Body of pancreas (tissue), 4 donors: ENCODE measurements around the gene AMHR2. TPM values are rescaled to one million over a fixed set of nuclear protein-coding genes. Genes with fewer than 3 reads are reported as not detected.
A peak's percentile ranks its signal among the peaks of the same experiment; 100 is the strongest.

Experiments
- ATAC-seq: fragments of 150-250 bp; one replicate; pipeline ENCODE4 v1.9.1; 2016
- DNase-seq, 4 donors: peaks; one replicate each; pipeline ENCODE4 v3.0.0-alpha.2; 2019
- H3K27ac ChIP-seq, 4 donors: fragments of 200-600 bp; sonication (generic); 1 replicate in 3 of 4; 2 replicates in 1 of 4; pipeline versions ENCODE4 v1.5.1 to v1.6.1; 2016 to 2019; ENCODE audit warnings: mild to moderate bottlenecking in 1 of 4, mixed read lengths in 1 of 4, moderate library complexity in 1 of 4
- H3K27me3 ChIP-seq, 2 donors: fragments of 200-600 bp; sonication (generic); one replicate each; pipeline ENCODE4 v1.6.0; 2016; ENCODE audit warnings: mild to moderate bottlenecking in 1 of 2
- H3K36me3 ChIP-seq, 2 donors: fragments of 200-600 bp; sonication (generic); replicated peaks in 1 of 2; 2 replicates each; pipeline ENCODE4 v1.5.1; 2016; ENCODE audit warnings: low read depth in 2 of 2; ENCODE audit not compliant: insufficient read depth in 1 of 2
- H3K4me1 ChIP-seq: fragments of 200-600 bp; sonication (generic); one replicate; pipeline ENCODE4 v1.6.0; 2016
- H3K4me3 ChIP-seq, 2 donors: fragments of 200-600 bp; sonication (generic); 1 replicate in 1 of 2; 2 replicates in 1 of 2; pipeline ENCODE4 v1.5.1; 2016 to 2019
- H3K9me3 ChIP-seq, 3 donors: fragments of 200-600 bp; sonication (generic); 1 replicate in 2 of 3; 2 replicates in 1 of 3; pipeline ENCODE4 v1.5.1; 2016
- CTCF ChIP-seq, 7 experiments: fragments of 450-650 bp in 4 of 7; fragments of 200-600 bp in 3 of 7; sonication (generic) in 3 of 7; IDR thresholded peaks; one replicate each; pipeline ENCODE4 v1.5.1; 2016 to 2019; ENCODE audit warnings: antibody characterized with exemption in 7 of 7
- POLR2A ChIP-seq, 3 donors: fragments of 450-650 bp; IDR thresholded peaks; one replicate each; pipeline ENCODE4 v1.6.1; 2016; ENCODE audit warnings: antibody characterized with exemption in 3 of 3, mild to moderate bottlenecking in 2 of 3
- WGBS, 2 donors: methylation state at CpG; one replicate each; pipeline ENCODE4 v1.1.5; 2017; 5-methylcytosine and 5-hydroxymethylcytosine counted together
- intact Hi-C: fragments of 100-400 bp; cut with DNase I; formaldehyde crosslinking; loops from one replicate; pipeline ENCODE4 v1.15.1; 2023
- total RNA-seq, 2 donors: library from RNA; depleted of rRNA; stranded (reverse); fragments of >200 nt; gene quantifications; one replicate each; pipeline ENCODE4 v1.1.0, GENCODE V29; 2016

AMHR2 gene
- total RNA-seq, 2 donors from 2014 or later: 2.3 to 10.6 TPM

- ATAC-seq (no peak), DNase-seq (peak in 1 of 4 donors; percentile 6)
- Histone ChIP-seq H3K27ac (no peak overlapping the region), H3K27me3 (no peaks in the 10 kb centered on the region), H3K4me3 (no peak overlapping the region), H3K4me1 (peaks cover 10% of the 10 kb centered on the region), H3K9me3 (no peaks in the 10 kb centered on the region), H3K36me3 (peaks cover 5 to 44% of the 10 kb centered on the region in 2 donors)
- WGBS, 2 donors: 72 to 84% methylated on average over 10 to 12 of the region's 12 CpGs
- no peak for TF ChIP-seq POLR2A (IDR thresholded peaks at IDR 0.05)
- no peak for TF ChIP-seq CTCF (IDR thresholded peaks at IDR 0.05)
- intact Hi-C loops: no loop called here
These were observed 57.1 kb downstream of the AMHR2 start for GRCh38 chr12:53480491-53481442.

Other genes starting within 250 kb of the AMHR2 start
- 10 to 100 TPM; 10.1 to 21.4 TPM for gene ZNF740, start 243.1 kb upstream of the AMHR2 start, total RNA-seq
- 10 to 100 TPM; 31.4 to 64.3 TPM for gene CSAD, start 242.9 kb upstream of the AMHR2 start, total RNA-seq
- gene ITGB7, start 216.6 kb upstream of the AMHR2 start, total RNA-seq: 1 to 10 TPM; 2.3 to 4.9 TPM
- 10 to 100 TPM in 1 of 2 donors, 1 to 10 TPM in 1; 9.2 to 11.7 TPM for gene RARG, start 191.6 kb upstream of the AMHR2 start, total RNA-seq
- gene ESPL1, start 155.6 kb upstream of the AMHR2 start, total RNA-seq: not detected
- 100 to 1,000 TPM; 337 to 403 TPM for gene PFDN5, start 128.3 kb upstream of the AMHR2 start, total RNA-seq
- 10 to 100 TPM; 25.4 to 25.7 TPM for gene MYG1, start 124.2 kb upstream of the AMHR2 start, total RNA-seq
- gene AAAS, start 102.2 kb upstream of the AMHR2 start, total RNA-seq: 10 to 100 TPM; 40.0 to 53.7 TPM
- gene SP7, start 87.5 kb upstream of the AMHR2 start, total RNA-seq: not detected
- gene SP1, start 43.7 kb upstream of the AMHR2 start, total RNA-seq: 10 to 100 TPM; 16.8 to 24.6 TPM
- gene PRR13, start 17.9 kb downstream of the AMHR2 start, total RNA-seq: 10 to 100 TPM; 18.5 to 43.8 TPM
- 100 to 1,000 TPM; 226 to 308 TPM for gene PCBP2, start 28.2 kb downstream of the AMHR2 start, total RNA-seq
- 10 to 100 TPM; 10.9 to 34.6 TPM for gene MAP3K12, start 75.6 kb downstream of the AMHR2 start, total RNA-seq
- 10 to 100 TPM; 36.6 to 66.9 TPM for gene TARBP2, start 77.4 kb downstream of the AMHR2 start, total RNA-seq
- gene NPFF, start 83.6 kb downstream of the AMHR2 start, total RNA-seq: not detected
- gene ATF7, start 202.5 kb downstream of the AMHR2 start, total RNA-seq: 10 to 100 TPM; 12.9 to 21.3 TPM